Measurements from ENCODE around the gene CCDC30.

DNA sequence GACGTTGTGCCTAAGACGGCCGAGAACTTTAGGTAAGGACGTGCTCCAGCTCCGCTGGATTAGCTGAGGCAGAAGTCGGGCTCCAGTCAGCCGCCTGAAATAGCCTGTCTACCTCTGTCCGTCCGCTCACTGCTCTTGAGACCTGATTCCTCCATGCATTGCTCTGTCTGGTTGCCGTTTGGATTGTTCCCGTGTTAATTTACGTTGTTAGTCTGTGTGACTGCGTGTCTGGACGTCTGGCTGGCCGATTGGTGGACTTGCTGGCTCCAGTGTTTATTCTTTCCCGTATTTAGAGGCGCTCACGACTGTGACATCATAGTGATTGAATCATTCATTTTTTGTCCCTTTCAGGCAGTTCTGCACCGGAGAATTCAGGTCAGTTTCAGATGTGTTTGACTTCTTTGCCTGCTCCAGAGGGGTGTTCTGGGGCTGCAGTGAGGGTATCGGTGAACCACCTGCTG lies 195.8 kb downstream of the CCDC30 start:
- TF ChIP-seq, protein P1, sequence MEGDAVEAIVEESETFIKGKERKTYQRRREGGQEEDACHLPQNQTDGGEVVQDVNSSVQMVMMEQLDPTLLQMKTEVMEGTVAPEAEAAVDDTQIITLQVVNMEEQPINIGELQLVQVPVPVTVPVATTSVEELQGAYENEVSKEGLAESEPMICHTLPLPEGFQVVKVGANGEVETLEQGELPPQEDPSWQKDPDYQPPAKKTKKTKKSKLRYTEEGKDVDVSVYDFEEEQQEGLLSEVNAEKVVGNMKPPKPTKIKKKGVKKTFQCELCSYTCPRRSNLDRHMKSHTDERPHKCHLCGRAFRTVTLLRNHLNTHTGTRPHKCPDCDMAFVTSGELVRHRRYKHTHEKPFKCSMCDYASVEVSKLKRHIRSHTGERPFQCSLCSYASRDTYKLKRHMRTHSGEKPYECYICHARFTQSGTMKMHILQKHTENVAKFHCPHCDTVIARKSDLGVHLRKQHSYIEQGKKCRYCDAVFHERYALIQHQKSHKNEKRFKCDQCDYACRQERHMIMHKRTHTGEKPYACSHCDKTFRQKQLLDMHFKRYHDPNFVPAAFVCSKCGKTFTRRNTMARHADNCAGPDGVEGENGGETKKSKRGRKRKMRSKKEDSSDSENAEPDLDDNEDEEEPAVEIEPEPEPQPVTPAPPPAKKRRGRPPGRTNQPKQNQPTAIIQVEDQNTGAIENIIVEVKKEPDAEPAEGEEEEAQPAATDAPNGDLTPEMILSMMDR (IDR thresholded peaks at IDR 0.05), result no peak
- TF ChIP-seq EP300 (IDR thresholded peaks at IDR 0.05), result no peak
- TF ChIP-seq POLR2A (IDR thresholded peaks at IDR 0.05), result no peak
